ENCODE data around the gene CLDN19.

Gene CLDN19

GRCh38 chr1:42748461-42749410, 8.7 kb upstream of the CLDN19 start:
- no peak for TF ChIP-seq Cebpa-rat (IDR thresholded peaks at IDR 0.05)
- no peak overlapping the region for H3K9ac ChIP-seq
- H3K36me3 ChIP-seq = peaks cover 81% of the 10 kb centered on the region
- no peaks in the 10 kb centered on the region for H3K4me1 ChIP-seq
- H3K9me3 ChIP-seq = peaks cover 14% of the 10 kb centered on the region
- no peak overlapping the region for H3K27ac ChIP-seq
- no peaks in the 10 kb centered on the region for H4K20me1 ChIP-seq
- H3K27me3 ChIP-seq = no peaks in the 10 kb centered on the region
- H3K4me3 ChIP-seq = no peak overlapping the region
- no peak overlapping the region for H3K4me2 ChIP-seq

DNA sequence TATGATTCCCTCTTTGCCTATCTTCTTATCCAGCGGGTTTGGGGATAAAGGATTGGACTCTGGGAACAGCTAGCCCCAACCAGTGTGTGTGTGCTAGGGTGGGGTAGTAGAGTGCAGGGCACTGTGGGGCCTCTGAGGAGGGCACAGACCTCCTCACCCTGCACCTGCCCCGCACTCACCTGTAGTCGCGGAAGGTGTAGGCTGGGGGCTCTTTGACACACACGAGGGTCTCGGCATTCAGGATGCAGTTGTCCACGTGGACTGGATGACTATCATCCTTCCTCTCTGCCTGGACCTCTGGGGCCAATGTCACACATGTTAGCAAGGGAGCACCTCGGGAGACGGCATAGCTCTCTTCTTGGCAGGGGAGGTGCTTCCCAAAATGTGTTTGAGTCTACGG, 8.0 kb upstream of the CLDN19 start:
- Histone ChIP-seq H3K27me3 (no peaks in the 10 kb centered on the region), H3K9me3 (peaks cover 14% of the 10 kb centered on the region), H3K4me2 (no peak overlapping the region), H4K20me1 (no peaks in the 10 kb centered on the region), H3K4me1 (no peaks in the 10 kb centered on the region), H3K9ac (no peak overlapping the region), H3K4me3 (no peak overlapping the region), H3K27ac (no peak overlapping the region), H3K36me3 (peaks cover 74% of the 10 kb centered on the region)
- no peak for TF ChIP-seq Cebpa-rat (IDR thresholded peaks at IDR 0.05)

GRCh38 chr1:42747125-42747524, 7.1 kb upstream of the CLDN19 start:
- peaks cover 7% of the 10 kb centered on the region for H3K9me3 ChIP-seq
- H3K27ac ChIP-seq = no peak overlapping the region
- H3K36me3 ChIP-seq = peaks cover 65% of the 10 kb centered on the region
- no peak overlapping the region for H3K4me2 ChIP-seq
- no peaks in the 10 kb centered on the region for H3K4me1 ChIP-seq
- H3K4me3 ChIP-seq = no peak overlapping the region
- no peak for TF ChIP-seq Cebpa-rat (IDR thresholded peaks at IDR 0.05)
- no peak overlapping the region for H3K9ac ChIP-seq
- H3K27me3 ChIP-seq = no peaks in the 10 kb centered on the region
- no peaks in the 10 kb centered on the region for H4K20me1 ChIP-seq

- no peaks in the 10 kb centered on the region for H3K27me3 ChIP-seq
- H3K36me3 ChIP-seq = peaks cover 59% of the 10 kb centered on the region
These were observed 6.5 kb upstream of the CLDN19 start for GRCh38 chr1:42746436-42747105.

GRCh38 chr1:42745851-42746250, 5.8 kb upstream of the CLDN19 start:
- Histone ChIP-seq H4K20me1 (no peaks in the 10 kb centered on the region), H3K4me3 (no peak overlapping the region), H3K27me3 (no peaks in the 10 kb centered on the region), H3K36me3 (peaks cover 57% of the 10 kb centered on the region), H3K4me1 (no peaks in the 10 kb centered on the region), H3K9me3 (no peaks in the 10 kb centered on the region), H3K4me2 (no peak overlapping the region), H3K27ac (no peak overlapping the region), H3K9ac (no peak overlapping the region)
- no peak for TF ChIP-seq Cebpa-rat (IDR thresholded peaks at IDR 0.05)

More at GRCh38 chr1:42746436-42747105, 6.5 kb upstream of the CLDN19 start:
- Histone ChIP-seq H4K20me1 (no peaks in the 10 kb centered on the region), H3K27ac (no peak overlapping the region), H3K9ac (no peak overlapping the region), H3K4me3 (no peak overlapping the region), H3K4me2 (no peak overlapping the region), H3K4me1 (no peaks in the 10 kb centered on the region), H3K9me3 (peaks cover 2% of the 10 kb centered on the region)
- no peak for TF ChIP-seq Cebpa-rat (IDR thresholded peaks at IDR 0.05)

DNA sequence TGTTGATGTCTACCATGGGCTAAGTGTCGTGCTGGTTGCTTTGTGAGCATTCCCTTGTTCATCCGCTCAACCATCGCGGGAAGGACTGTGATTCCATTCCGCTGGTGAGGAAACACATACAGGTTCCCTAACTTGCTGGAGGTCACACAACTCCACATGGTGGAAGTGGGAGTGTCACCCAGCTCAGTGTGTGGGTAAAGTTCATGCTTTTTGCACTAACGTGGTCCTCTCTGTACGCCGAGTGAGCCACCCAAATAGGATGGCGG, 4.0 kb upstream of the CLDN19 start:
- TF ChIP-seq Cebpa-rat (IDR thresholded peaks at IDR 0.05) = no peak
- Histone ChIP-seq H4K20me1 (no peaks in the 10 kb centered on the region), H3K27me3 (no peaks in the 10 kb centered on the region), H3K4me2 (no peak overlapping the region), H3K27ac (no peak overlapping the region), H3K9me3 (no peaks in the 10 kb centered on the region), H3K9ac (no peak overlapping the region), H3K4me1 (peaks cover 3% of the 10 kb centered on the region), H3K4me3 (no peak overlapping the region), H3K36me3 (peaks cover 44% of the 10 kb centered on the region)

GRCh38 chr1:42743317-42744147, 3.5 kb upstream of the CLDN19 start:
- no peak overlapping the region for H3K27ac ChIP-seq
- H3K9ac ChIP-seq = no peak overlapping the region

GRCh38 chr1:42742617-42743316, 2.7 kb upstream of the CLDN19 start:
- Histone ChIP-seq H3K36me3 (peaks cover 31% of the 10 kb centered on the region), H3K9me3 (no peaks in the 10 kb centered on the region), H3K4me1 (peaks cover 16% of the 10 kb centered on the region), H4K20me1 (no peaks in the 10 kb centered on the region), H3K9ac (no peak overlapping the region), H3K27me3 (no peaks in the 10 kb centered on the region), H3K4me3 (no peak overlapping the region), H3K27ac (no peak overlapping the region), H3K4me2 (no peak overlapping the region)
- TF ChIP-seq Cebpa-rat (IDR thresholded peaks at IDR 0.05) = no peak

More at GRCh38 chr1:42743317-42744147, 3.5 kb upstream of the CLDN19 start:
- H3K36me3 ChIP-seq = peaks cover 38% of the 10 kb centered on the region
- no peak overlapping the region for H3K4me3 ChIP-seq
- H3K4me2 ChIP-seq = no peak overlapping the region
- H3K9me3 ChIP-seq = no peaks in the 10 kb centered on the region
- H4K20me1 ChIP-seq = no peaks in the 10 kb centered on the region
- H3K4me1 ChIP-seq = peaks cover 9% of the 10 kb centered on the region
- TF ChIP-seq Cebpa-rat (IDR thresholded peaks at IDR 0.05) = no peak
- no peaks in the 10 kb centered on the region for H3K27me3 ChIP-seq

- H3K9me3 ChIP-seq = no peaks in the 10 kb centered on the region
- H3K36me3 ChIP-seq = peaks cover 24% of the 10 kb centered on the region
- H4K20me1 ChIP-seq = no peaks in the 10 kb centered on the region
- H3K27me3 ChIP-seq = no peaks in the 10 kb centered on the region
- no peak overlapping the region for H3K4me3 ChIP-seq
- H3K4me1 ChIP-seq = peaks cover 23% of the 10 kb centered on the region
- no peak overlapping the region for H3K4me2 ChIP-seq
- no peak overlapping the region for H3K9ac ChIP-seq
- no peak overlapping the region for H3K27ac ChIP-seq
- no peak for TF ChIP-seq Cebpa-rat (IDR thresholded peaks at IDR 0.05)
These were observed 2.1 kb upstream of the CLDN19 start for GRCh38 chr1:42742141-42742540.

Measured in BLaER1 (cell line).